CD4-positive, alpha-beta memory T cell (primary cell): ENCODE results near the gene NFATC1. TPM values are rescaled to one million over a fixed set of nuclear protein-coding genes. Genes with fewer than 3 reads are reported as not detected.

Experiments
- CTCF ChIA-PET: fragments of 350-600 bp; sonication (Branson Sonifier 250); formaldehyde crosslinking; loops from one replicate; lab custom pipeline; 2021; ENCODE audit warnings: inconsistent platforms; ENCODE audit not compliant: partially characterized antibody; lab: Charles Lee
- POLR2A ChIA-PET: fragments of 350-600 bp; sonication (Branson Sonifier 250); formaldehyde crosslinking; loops from one replicate; lab custom pipeline; 2021; ENCODE audit not compliant: partially characterized antibody; lab: Charles Lee
- DNase-seq, 5 donors: peaks; one replicate each; pipeline versions ENCODE4 v3.0.0 to v3.0.0-alpha.2; 2020 to 2022; ENCODE audit warnings: mixed read lengths in 1 of 5
- H3K27ac ChIP-seq: one replicate; pipeline ENCODE4 v1.7.0; 2013; ENCODE audit warnings: low read depth, low read length
- H3K27me3 ChIP-seq: 2 replicates; pipeline ENCODE4 v1.7.0; 2013; ENCODE audit warnings: mild to moderate bottlenecking, low read length, moderate library complexity; ENCODE audit not compliant: insufficient read depth
- H3K36me3 ChIP-seq: 2 replicates; pipeline ENCODE4 v1.7.0; 2013; ENCODE audit warnings: mild to moderate bottlenecking, low read length, moderate library complexity; ENCODE audit not compliant: insufficient read depth
- H3K4me1 ChIP-seq: 2 replicates; pipeline ENCODE4 v1.7.0; 2013; ENCODE audit warnings: mild to moderate bottlenecking, low read length, moderate library complexity; ENCODE audit not compliant: insufficient read depth
- H3K4me3 ChIP-seq, 2 donors: one replicate each; pipeline ENCODE4 v1.7.0; 2013; ENCODE audit warnings: low read length in 2 of 2, mild to moderate bottlenecking in 1 of 2
- H3K9me3 ChIP-seq, 2 donors: one replicate each; pipeline ENCODE4 v1.7.0; 2013; ENCODE audit warnings: low read length in 2 of 2, control low read depth in 1 of 2; ENCODE audit not compliant: control insufficient read depth in 1 of 2
- H3K27ac Mint-ChIP-seq, 7 donors: one replicate each; pipeline ENCODE4 v1.8.0; 2020 to 2021; ENCODE audit warnings: mixed read lengths in 7 of 7, mild to moderate bottlenecking in 6 of 7, inconsistent platforms in 3 of 7, moderate library complexity in 3 of 7
- H3K27me3 Mint-ChIP-seq, 2 donors: one replicate each; pipeline ENCODE4 v1.8.0; 2020 to 2021; ENCODE audit warnings: mixed read lengths in 2 of 2
- H3K36me3 Mint-ChIP-seq, 2 donors: one replicate each; pipeline ENCODE4 v1.8.0; 2020 to 2021; ENCODE audit warnings: mixed read lengths in 2 of 2, inconsistent platforms in 1 of 2, mild to moderate bottlenecking in 1 of 2
- H3K4me1 Mint-ChIP-seq, 4 donors: one replicate each; pipeline ENCODE4 v1.8.0; 2020 to 2021; ENCODE audit warnings: mixed read lengths in 4 of 4, mild to moderate bottlenecking in 1 of 4
- H3K4me3 Mint-ChIP-seq, 8 donors: one replicate each; pipeline ENCODE4 v1.8.0; 2020 to 2021; ENCODE audit warnings: mixed read lengths in 8 of 8, mild to moderate bottlenecking in 7 of 8, moderate library complexity in 6 of 8, inconsistent platforms in 3 of 8
- H3K9me3 Mint-ChIP-seq, 8 donors: one replicate each; pipeline ENCODE4 v1.8.0; 2020 to 2021; ENCODE audit warnings: mixed read lengths in 8 of 8, mild to moderate bottlenecking in 5 of 8, inconsistent platforms in 3 of 8, moderate library complexity in 1 of 8
- intact Hi-C: fragments of 100-400 bp; cut with micrococcal nuclease; formaldehyde crosslinking; loops from one replicate; pipeline ENCODE4 v1.15.1; 2023
- polyA plus RNA-seq, 2 donors: library from polyadenylated mRNA; unstranded; fragments of 300-500 nt; fragmentation: Illumina TruSeq; gene quantifications; one replicate each; pipeline ENCODE4 v1.2.3, GENCODE V29; 2021
- total RNA-seq, 2 experiments: library from RNA; stranded (reverse); gene quantifications; one replicate each; pipeline ENCODE4 v1.2.3, GENCODE V29; 2021

Gene NFATC1
- total and polyA plus RNA-seq, 4 experiments from 2014 or later, result 15.3 to 69.6 (median 54.9) TPM

- H3K9me3 ChIP-seq, result no peaks in the 10 kb centered on the region
- POLR2A ChIA-PET, result no interaction called here
- H3K36me3 ChIP-seq, result peaks cover 12% of the 10 kb centered on the region
- Mint-ChIP-seq H3K9me3 (peaks cover 0 to 2% (median 0%) of the 10 kb centered on the region in 8 donors), H3K4me1 (peaks cover 0 to 2% (median under 1%) of the 10 kb centered on the region in 4 donors), H3K4me3 (no peak overlapping the region), H3K36me3 (peaks cover 19 to 33% of the 10 kb centered on the region in 2 donors), H3K27ac (peak overlapping the region in 6 of 7 donors; percentile 6 to 91 (median 23)), H3K27me3 (no peaks in the 10 kb centered on the region)
- CTCF ChIA-PET, result no interaction called here
- no peaks in the 10 kb centered on the region for H3K4me1 ChIP-seq
- no peak overlapping the region for H3K4me3 ChIP-seq
- intact Hi-C loops, result no loop called here
- H3K27ac ChIP-seq, result no peak overlapping the region
- no peak for DNase-seq
- H3K27me3 ChIP-seq, result no peaks in the 10 kb centered on the region
These were observed 40.0 kb upstream of the NFATC1 start for GRCh38 chr18:79355433-79356335.

GRCh38 chr18:79356435-79356834, 39.3 kb upstream of the NFATC1 start:
- H3K9me3 ChIP-seq, result no peaks in the 10 kb centered on the region
- ChIA-PET CTCF (no interaction called here), POLR2A (no interaction called here)
- Mint-ChIP-seq H3K27me3 (no peaks in the 10 kb centered on the region), H3K27ac (peak overlapping the region in 3 of 7 donors; percentile 63 to 85 (median 69)), H3K9me3 (peaks cover 0 to 2% (median 0%) of the 10 kb centered on the region in 8 donors), H3K36me3 (peaks cover 15 to 33% of the 10 kb centered on the region in 2 donors), H3K4me3 (no peak overlapping the region), H3K4me1 (peaks cover 0 to 2% (median under 1%) of the 10 kb centered on the region in 4 donors)
- H3K4me1 ChIP-seq, result no peaks in the 10 kb centered on the region
- peaks cover 13% of the 10 kb centered on the region for H3K36me3 ChIP-seq
- no peak overlapping the region for H3K27ac ChIP-seq
- H3K4me3 ChIP-seq, result no peak overlapping the region
- DNase-seq, result no peak
- H3K27me3 ChIP-seq, result no peaks in the 10 kb centered on the region
- intact Hi-C loops, result no loop called here

GRCh38 chr18:79360933-79361332, 34.8 kb upstream of the NFATC1 start:
- Mint-ChIP-seq H3K27me3 (no peaks in the 10 kb centered on the region), H3K36me3 (peaks cover 31 to 55% of the 10 kb centered on the region in 2 donors), H3K27ac (peak overlapping the region in 1 of 7 donors; percentile 36), H3K9me3 (peaks cover 0 to 1% (median 0%) of the 10 kb centered on the region in 8 donors), H3K4me1 (peaks cover 0 to 6% (median 0%) of the 10 kb centered on the region in 4 donors), H3K4me3 (no peak overlapping the region)
- intact Hi-C loops, result no loop called here
- no peak overlapping the region for H3K4me3 ChIP-seq
- no peaks in the 10 kb centered on the region for H3K4me1 ChIP-seq
- peaks cover 16% of the 10 kb centered on the region for H3K36me3 ChIP-seq
- DNase-seq, result no peak
- ChIA-PET CTCF (interaction anchor here (1.3 to 2.5 kb wide), 3 partner anchors 15 to 20 kb away, joined by 4 to 12 read pairs (median 5); no protein-coding TSS in a partner anchor), POLR2A (interaction anchor here (1.4 kb wide), 1 partner anchor 8 kb away, joined by 3 read pairs; no protein-coding TSS in a partner anchor)
- no peak overlapping the region for H3K27ac ChIP-seq
- H3K9me3 ChIP-seq, result no peaks in the 10 kb centered on the region
- no peaks in the 10 kb centered on the region for H3K27me3 ChIP-seq

GRCh38 chr18:79361766-79362522, 33.8 kb upstream of the NFATC1 start:
- Mint-ChIP-seq H3K4me3 (no peak overlapping the region), H3K4me1 (peaks cover 0 to 6% (median 3%) of the 10 kb centered on the region in 4 donors), H3K9me3 (peaks cover 0 to 1% (median 0%) of the 10 kb centered on the region in 8 donors), H3K36me3 (peaks cover 34 to 59% of the 10 kb centered on the region in 2 donors), H3K27ac (peak overlapping the region in 1 of 7 donors; percentile 77), H3K27me3 (no peaks in the 10 kb centered on the region)
- Histone ChIP-seq H3K36me3 (peaks cover 17% of the 10 kb centered on the region), H3K27ac (no peak overlapping the region), H3K4me3 (no peak overlapping the region), H3K27me3 (no peaks in the 10 kb centered on the region), H3K9me3 (no peaks in the 10 kb centered on the region), H3K4me1 (no peaks in the 10 kb centered on the region)
- no peak for DNase-seq
- CTCF ChIA-PET, result interaction anchor here (1.1 to 2.0 kb wide), 3 partner anchors 14 to 19 kb away, joined by 3 to 5 read pairs (median 4); no protein-coding TSS in a partner anchor
- POLR2A ChIA-PET, result no interaction called here
- intact Hi-C loops, result no loop called here

GRCh38 chr18:79365701-79366100, 30.0 kb upstream of the NFATC1 start:
- Histone ChIP-seq H3K4me3 (no peak overlapping the region), H3K27ac (no peak overlapping the region), H3K27me3 (no peaks in the 10 kb centered on the region), H3K9me3 (no peaks in the 10 kb centered on the region), H3K4me1 (peaks cover 18% of the 10 kb centered on the region), H3K36me3 (peaks cover 5% of the 10 kb centered on the region)
- POLR2A ChIA-PET, result no interaction called here
- H3K4me3 Mint-ChIP-seq, result peak overlapping the region in 3 of 8 donors; percentile 4 to 49 (median 9)
- H3K9me3 Mint-ChIP-seq, result peaks cover 0 to 1% (median 0%) of the 10 kb centered on the region in 8 donors
- H3K27me3 Mint-ChIP-seq, result no peaks in the 10 kb centered on the region
- peak overlapping the region in 2 of 7 donors; percentile 47 to 55 for H3K27ac Mint-ChIP-seq
- H3K36me3 Mint-ChIP-seq, result peaks cover 28 to 45% of the 10 kb centered on the region in 2 donors
- CTCF ChIA-PET, result interaction anchor here (1.1 to 1.7 kb wide), 2 partner anchors 10 to 14 kb away, joined by 3 to 4 read pairs; no protein-coding TSS in a partner anchor
- peaks cover 17 to 29% (median 21%) of the 10 kb centered on the region in 4 donors for H3K4me1 Mint-ChIP-seq
- DNase-seq, result no peak
- intact Hi-C loops, result no loop called here

GRCh38 chr18:79366177-79367094, 29.3 kb upstream of the NFATC1 start:
- Histone ChIP-seq H3K36me3 (peaks cover 4% of the 10 kb centered on the region), H3K4me3 (no peak overlapping the region), H3K9me3 (no peaks in the 10 kb centered on the region), H3K27me3 (no peaks in the 10 kb centered on the region), H3K4me1 (peaks cover 25% of the 10 kb centered on the region), H3K27ac (no peak overlapping the region)
- CTCF ChIA-PET, result interaction anchor here (1.1 kb wide), 1 partner anchor 10 kb away, joined by 4 read pairs; no protein-coding TSS in a partner anchor
- DNase-seq, result no peak
- peak overlapping the region in 3 of 7 donors; percentile 5 to 47 (median 19) for H3K27ac Mint-ChIP-seq
- no peak overlapping the region for H3K4me3 Mint-ChIP-seq
- H3K4me1 Mint-ChIP-seq, result peaks cover 17 to 35% (median 23%) of the 10 kb centered on the region in 4 donors
- H3K9me3 Mint-ChIP-seq, result peaks cover 0 to 1% (median 0%) of the 10 kb centered on the region in 8 donors
- peaks cover 25 to 39% of the 10 kb centered on the region in 2 donors for H3K36me3 Mint-ChIP-seq
- intact Hi-C loops, result no loop called here
- POLR2A ChIA-PET, result no interaction called here
- H3K27me3 Mint-ChIP-seq, result no peaks in the 10 kb centered on the region
